Fibroblast of skin of right quadriceps (primary cell): Measurements from ENCODE around the gene PDLIM1.
"Not testable (repeated sequence)": the region's sequence is repeated elsewhere in the genome, so short reads cannot be mapped to it uniquely, and the experiment has no call there.

Source experiments
- DNase-seq: peaks from one replicate; pipeline ENCODE4 v3.0.0-alpha.2; 2013

PDLIM1 gene

GRCh38 chr10:95237376-95238170, 53.2 kb downstream of the PDLIM1 start:
- no peak for DNase-seq

- peak; percentile 76 for DNase-seq
Measured at GRCh38 chr10:95236068-95236903, 54.5 kb downstream of the PDLIM1 start.

GRCh38 chr10:95235676-95236067, 55.1 kb downstream of the PDLIM1 start:
- DNase-seq, result no peak

GRCh38 chr10:95234951-95235350, 55.9 kb downstream of the PDLIM1 start:
- no peak for DNase-seq

GRCh38 chr10:95233377-95234034, 57.3 kb downstream of the PDLIM1 start:
- DNase-seq, result no peak

GRCh38 chr10:95230677-95231586, 59.9 kb downstream of the PDLIM1 start:
- not testable (repeated sequence) for DNase-seq

- peak; percentile 98 for DNase-seq
Measured at GRCh38 chr10:95229724-95230627, 60.8 kb downstream of the PDLIM1 start.

GRCh38 chr10:95228934-95229723, 61.7 kb downstream of the PDLIM1 start:
- DNase-seq, result not testable (repeated sequence)

GRCh38 chr10:95225136-95225535, 65.7 kb downstream of the PDLIM1 start:
- no peak for DNase-seq

GRCh38 chr10:95221124-95221523, 69.7 kb downstream of the PDLIM1 start:
- peak; percentile 35 for DNase-seq

- no peak for DNase-seq
Measured at GRCh38 chr10:95220539-95220938, 70.3 kb downstream of the PDLIM1 start.

- DNase-seq, result peak; percentile 41
Measured at GRCh38 chr10:95217476-95217875, 73.3 kb downstream of the PDLIM1 start.

- peak; percentile 31 for DNase-seq
Measured at GRCh38 chr10:95214793-95215192, 76.0 kb downstream of the PDLIM1 start.

GRCh38 chr10:95214369-95214768, 76.4 kb downstream of the PDLIM1 start:
- peak; percentile 42 for DNase-seq

- peak; percentile 25 for DNase-seq
Measured at GRCh38 chr10:95211606-95212279, 79.1 kb downstream of the PDLIM1 start.

- no peak for DNase-seq
Measured at GRCh38 chr10:95209509-95210127, 81.2 kb downstream of the PDLIM1 start.

- DNase-seq, result peak; percentile 15
Measured at GRCh38 chr10:95208702-95209391, 82.0 kb downstream of the PDLIM1 start.

GRCh38 chr10:95202865-95203264, 87.9 kb downstream of the PDLIM1 start:
- not testable (repeated sequence) for DNase-seq

GRCh38 chr10:95201736-95202135, 89.1 kb downstream of the PDLIM1 start:
- peak; percentile 14 for DNase-seq
